Left colon (tissue), 2 donors: ENCODE results near the gene IFI35. TPM values are rescaled to one million over a fixed set of nuclear protein-coding genes. Genes with fewer than 3 reads are reported as not detected.
"Not testable (repeated sequence)": the region's sequence is repeated elsewhere in the genome, so short reads cannot be mapped to it uniquely, and the experiment has no call there.

ENCODE experiments used
- ATAC-seq: fragments of 200-7000 bp; cut with Tn5 transposase; one replicate; pipeline ENCODE4 v1.9.1; 2020; ENCODE audit warnings: mild to moderate bottlenecking, moderate library complexity
- DNase-seq, 2 donors: peaks; one replicate each; pipeline ENCODE4 v3.0.0-alpha.2; 2020
- intact Hi-C, 2 donors: fragments of 100-400 bp; cut with DNase I in 1 of 2; cut with micrococcal nuclease in 1 of 2; formaldehyde crosslinking; loops; one replicate each; pipeline versions ENCODE4 v1.11.2 to v1.14.0; 2022; cut with DNase I, micrococcal nuclease
- total RNA-seq, 2 donors: library from RNA; stranded (reverse); fragmentation: NEBNext Ultra II Directional; extraction: Animal tissue kit (Norgen Biotek cat#: 25700); gene quantifications; one replicate each; pipeline ENCODE4 v1.2.1, GENCODE V29; 2021
- donor health status: DM: no; HTN: no; CAD: no.
- donor health status: DM: yes; HTN: yes; CAD: no.

Gene IFI35
- total RNA-seq, 2 donors from 2014 or later, result 33.6 to 51.6 TPM

DNA sequence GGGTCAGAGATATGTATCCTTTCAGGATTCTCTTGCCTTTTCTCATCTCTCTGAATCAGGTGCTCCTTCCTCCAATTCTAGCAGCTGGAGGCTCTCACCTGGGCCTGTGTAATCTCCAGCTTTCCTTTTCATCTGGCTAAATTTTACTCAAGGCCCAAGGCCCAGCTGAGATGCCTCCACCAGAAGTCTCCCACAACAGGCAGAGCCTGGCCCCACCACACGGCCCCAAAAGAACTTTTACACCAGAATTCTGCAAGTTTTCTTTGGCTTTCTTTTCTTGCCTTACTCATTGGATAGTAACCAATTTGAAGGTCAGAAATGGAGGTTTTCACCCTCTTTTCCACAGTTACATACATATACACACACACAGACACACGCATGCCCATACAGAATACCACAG is 33.1 kb downstream of the IFI35 start:
- no peak for ATAC-seq
- intact Hi-C loops, result no loop called here
- DNase-seq, result no peak

- ATAC-seq (no peak), DNase-seq (no peak)
- intact Hi-C loops, result no loop called here
Measured at GRCh38 chr17:43040655-43041054, 34.1 kb downstream of the IFI35 start.

DNA sequence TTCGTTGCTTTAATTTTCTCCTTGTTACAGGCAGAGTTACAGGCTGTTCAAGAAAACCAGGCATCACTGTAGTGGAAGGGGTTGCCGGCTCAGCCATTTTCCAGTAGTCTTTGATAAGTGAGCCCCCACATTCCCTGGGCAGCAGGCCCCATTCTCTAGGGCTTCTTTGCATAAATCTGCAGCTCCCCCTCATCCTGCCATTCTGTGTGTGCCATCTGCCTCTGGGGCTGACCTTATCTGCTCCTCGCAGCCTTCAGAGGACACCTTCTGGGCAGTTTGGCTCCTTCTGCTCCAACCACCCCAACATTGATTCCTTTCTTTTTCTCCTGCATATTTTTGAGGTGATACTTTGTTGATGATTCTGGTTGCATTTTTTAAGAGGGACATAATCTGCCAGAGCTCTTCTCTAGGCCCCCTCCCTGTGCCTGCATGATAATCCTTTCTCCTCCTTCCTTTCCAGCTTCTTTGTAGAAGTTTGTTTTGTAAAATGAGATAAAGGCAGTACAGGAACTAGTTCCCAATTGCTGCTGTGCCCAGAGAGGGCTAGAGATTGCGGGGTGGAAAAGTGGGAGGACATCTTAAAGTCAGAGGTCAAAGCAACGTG is 35.5 kb downstream of the IFI35 start:
- ATAC-seq (no peak), DNase-seq (no peak)
- intact Hi-C loops, result no loop called here

DNA sequence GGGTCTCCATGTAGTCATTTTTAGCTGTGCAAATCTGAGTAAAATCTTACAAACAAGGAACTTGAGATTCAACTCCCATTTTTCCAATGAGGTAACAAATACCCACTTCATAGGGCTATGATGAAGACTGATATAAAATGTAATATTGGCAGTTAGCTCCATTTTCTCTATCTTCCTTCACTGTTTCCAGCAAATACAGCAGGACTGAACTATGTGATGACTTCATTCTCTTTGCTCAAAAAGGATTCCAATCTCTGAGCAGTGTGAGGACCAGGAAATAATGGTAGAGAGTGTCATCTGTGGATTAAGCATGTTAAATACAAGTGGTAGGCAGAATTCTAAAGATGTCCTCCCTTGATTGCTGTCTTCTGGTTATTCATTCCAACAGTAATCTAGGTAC is 36.7 kb downstream of the IFI35 start:
- DNase-seq (no peak), ATAC-seq (no peak)
- intact Hi-C loops, result no loop called here

DNA sequence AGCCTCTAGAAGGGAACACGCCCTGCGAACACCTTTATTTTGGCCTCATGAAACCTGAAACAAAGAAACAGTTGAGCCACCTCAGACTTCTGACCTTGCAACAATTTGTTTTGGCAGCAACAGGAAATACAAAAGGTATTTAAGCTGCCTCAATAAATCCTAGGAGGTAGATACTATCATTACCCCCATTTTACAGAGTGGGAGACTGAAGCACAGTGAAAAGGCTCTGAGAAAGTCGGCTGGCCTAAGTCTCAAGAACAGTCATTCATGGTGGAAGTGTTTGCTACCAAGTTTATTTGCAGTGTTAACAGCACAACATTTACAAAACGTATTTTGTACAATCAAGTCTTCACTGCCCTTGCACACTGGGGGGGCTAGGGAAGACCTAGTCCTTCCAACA is 37.4 kb downstream of the IFI35 start:
- intact Hi-C loops, result no loop called here

GRCh38 chr17:43051969-43052368 is 45.4 kb downstream of the IFI35 start:
- DNase-seq, result no peak
- intact Hi-C loops, result no loop called here
- no peak for ATAC-seq

More for the DNA sequence above, 37.4 kb downstream of the IFI35 start:
- no peak for ATAC-seq
- DNase-seq, result no peak

DNA sequence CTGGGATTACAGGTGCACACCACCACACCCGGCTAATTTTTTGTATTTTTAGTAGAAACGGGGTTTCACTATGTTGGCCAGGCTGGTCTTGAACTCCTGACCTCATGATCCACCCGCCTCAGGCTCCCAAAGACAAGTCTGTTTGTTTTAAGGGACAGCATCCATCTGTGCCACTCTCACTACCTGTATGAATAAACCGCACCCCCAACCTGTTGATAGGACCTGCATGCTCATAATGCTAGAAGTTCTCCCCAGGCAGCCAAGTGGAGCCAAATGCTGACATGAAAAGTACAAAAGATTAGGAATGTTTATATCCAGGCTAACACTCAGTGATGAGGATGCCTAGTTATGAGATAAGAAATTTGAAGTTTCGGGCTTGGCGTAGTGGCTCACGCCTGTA is 46.4 kb downstream of the IFI35 start:
- ATAC-seq, intact Hi-C loops, DNase-seq: not testable (repeated sequence)

- DNase-seq (no peak), ATAC-seq (no peak)
- intact Hi-C loops, result no loop called here
Measured at GRCh38 chr17:43056051-43056450, 49.5 kb downstream of the IFI35 start.

DNA sequence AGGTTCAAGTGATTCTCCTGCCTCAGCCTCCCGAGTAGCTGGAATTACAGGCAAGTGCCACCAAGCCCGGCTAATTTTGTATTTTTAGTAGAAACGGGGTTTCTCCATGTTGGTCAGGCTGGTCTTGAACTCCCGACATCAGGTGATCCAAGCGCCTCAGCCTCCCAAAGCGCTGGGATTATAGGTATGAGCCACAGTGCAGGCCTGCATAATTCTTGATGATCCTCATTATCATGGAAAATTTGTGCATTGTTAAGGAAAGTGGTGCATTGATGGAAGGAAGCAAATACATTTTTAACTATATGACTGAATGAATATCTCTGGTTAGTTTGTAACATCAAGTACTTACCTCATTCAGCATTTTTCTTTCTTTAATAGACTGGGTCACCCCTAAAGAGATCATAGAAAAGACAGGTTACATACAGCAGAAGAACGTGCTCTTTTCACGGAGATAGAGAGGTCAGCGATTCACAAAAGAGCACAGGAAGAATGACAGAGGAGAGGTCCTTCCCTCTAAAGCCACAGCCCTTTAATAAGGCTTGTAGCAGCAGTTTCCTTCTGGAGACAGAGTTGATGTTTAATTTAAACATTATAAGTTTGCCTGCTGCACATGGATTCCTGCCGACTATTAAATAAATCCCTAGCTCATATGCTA is 56.5 kb downstream of the IFI35 start:
- intact Hi-C loops, result no loop called here
- no peak for DNase-seq
- ATAC-seq, result no peak

Other genes starting within 250 kb of the IFI35 start
- gene RAMP2, start 245.6 kb upstream of the IFI35 start, total RNA-seq, result 1 to 10 TPM; 5.0 to 7.7 TPM
- gene VPS25, start 233.3 kb upstream of the IFI35 start, total RNA-seq, result 10 to 100 TPM; 81.5 to 83.6 TPM
- 10 to 100 TPM; 32.7 to 41.2 TPM for gene WNK4, start 226.2 kb upstream of the IFI35 start, total RNA-seq
- gene COA3, start 208.1 kb upstream of the IFI35 start, total RNA-seq, result 100 to 1,000 TPM; 142 to 167 TPM
- 1 to 10 TPM; 1.2 to 2.4 TPM for gene CNTD1, start 207.9 kb upstream of the IFI35 start, total RNA-seq
- gene BECN1, start 182.5 kb upstream of the IFI35 start, total RNA-seq, result 100 to 1,000 TPM; 128 to 150 TPM
- 100 to 1,000 TPM in 1 of 2 donors, 10 to 100 TPM in 1; 89.7 to 104 TPM for gene PSME3, start 173.4 kb upstream of the IFI35 start, total RNA-seq
- under 1 TPM; 0.47 to 0.85 TPM for gene AOC2, start 162.2 kb upstream of the IFI35 start, total RNA-seq
- gene AOC3, start 155.6 kb upstream of the IFI35 start, total RNA-seq, result 10 to 100 TPM in 1 of 2 donors, 1 to 10 TPM in 1; 5.6 to 27.1 TPM
- under 1 TPM in 1 of 2 donors, not detected in 1; 0.50 TPM for gene G6PC1, start 106.0 kb upstream of the IFI35 start, total RNA-seq
- 10 to 100 TPM; 17.6 to 24.1 TPM for gene AARSD1, start 42.3 kb upstream of the IFI35 start, total RNA-seq
- gene PTGES3L, start 26.7 kb upstream of the IFI35 start, total RNA-seq, result 1 to 10 TPM; 3.2 to 3.6 TPM
- 10 to 100 TPM; 24.2 to 25.2 TPM for gene RUNDC1, start 26.2 kb upstream of the IFI35 start, total RNA-seq
- 100 to 1,000 TPM; 605 to 650 TPM for gene RPL27, start 8.4 kb upstream of the IFI35 start, total RNA-seq
- gene VAT1, start 15.6 kb downstream of the IFI35 start, total RNA-seq, result 10 to 100 TPM; 46.3 to 85.2 TPM
- gene RND2, start 18.4 kb downstream of the IFI35 start, total RNA-seq, result 1 to 10 TPM in 1 of 2 donors, under 1 TPM in 1; 0.15 to 1.1 TPM
- gene BRCA1, start 118.6 kb downstream of the IFI35 start, total RNA-seq, result 10 to 100 TPM in 1 of 2 donors, 1 to 10 TPM in 1; 7.0 to 10.3 TPM
- 100 to 1,000 TPM; 103 to 131 TPM for gene NBR1, start 164.4 kb downstream of the IFI35 start, total RNA-seq
- 1 to 10 TPM; 9.3 to 9.7 TPM for gene TMEM106A, start 205.1 kb downstream of the IFI35 start, total RNA-seq
- gene CCDC200, start 221.8 kb downstream of the IFI35 start, total RNA-seq, result not detected
- gene RNU2-1, start 227.2 kb downstream of the IFI35 start, total RNA-seq, result 1,000 to 10,000 TPM; 4,822 to 6,579 TPM